ENCODE data around the gene PGP. TPM values are rescaled to one million over a fixed set of nuclear protein-coding genes. Genes with fewer than 3 reads are reported as not detected.

The PGP gene
- total and polyA plus RNA-seq, 8 donors, result 9.3 to 90.4 (median 11.3) TPM

- 89 to 94% (median 91%) methylated on average over 17 to 30 of the region's 30 CpGs for WGBS, 5 donors
- TF ChIP-seq POLR2AphosphoS5 (IDR thresholded peaks at IDR 0.05), result no peak
- TF ChIP-seq EP300 (IDR thresholded peaks at IDR 0.05), result no peak
- TF ChIP-seq CTCF (IDR thresholded peaks at IDR 0.05), result no peak
- no peak for TF ChIP-seq POLR2A (IDR thresholded peaks at IDR 0.05)
- Histone ChIP-seq H3K4me3 (no peak overlapping the region), H3K9me3 (no peaks in the 10 kb centered on the region), H3K27ac (no peak overlapping the region), H3K4me1 (peaks cover 0 to 1% (median under 1%) of the 10 kb centered on the region in 4 donors), H3K27me3 (peaks cover 0 to 5% (median 0%) of the 10 kb centered on the region in 3 donors), H3K36me3 (no peaks in the 10 kb centered on the region)
- intact Hi-C loops (cut with DNase I; ENCODE audit: low total_unique reads), result no loop called here
- DNase-seq, result no peak
These were observed 31.0 kb downstream of the PGP start for GRCh38 chr16:2183671-2184070.

GRCh38 chr16:2181952-2182351 lies 32.7 kb downstream of the PGP start:
- WGBS, 5 donors, result 83 to 90% (median 89%) methylated on average over 9 to 20 of the region's 20 CpGs

GRCh38 chr16:2180962-2181923 lies 33.4 kb downstream of the PGP start:
- TF ChIP-seq POLR2A (IDR thresholded peaks at IDR 0.05), result no peak
- no peak for TF ChIP-seq POLR2AphosphoS5 (IDR thresholded peaks at IDR 0.05)
- TF ChIP-seq EP300 (IDR thresholded peaks at IDR 0.05), result no peak
- TF ChIP-seq CTCF (IDR thresholded peaks at IDR 0.05), result no peak
- whole genome bisulfite sequencing, 5 donors, result 68 to 89% (median 75%) methylated on average over 21 to 46 of the region's 46 CpGs
- H3K4me3 ChIP-seq, result no peak overlapping the region
- H3K4me1 ChIP-seq, result peaks cover 0 to 5% (median 3%) of the 10 kb centered on the region in 4 donors
- peaks cover 19 to 21% (median 20%) of the 10 kb centered on the region in 4 donors for H3K36me3 ChIP-seq
- intact Hi-C loops (cut with DNase I; ENCODE audit: low total_unique reads), result no loop called here
- no peaks in the 10 kb centered on the region for H3K9me3 ChIP-seq
- no peak for DNase-seq
- peaks cover 0 to 13% (median 0%) of the 10 kb centered on the region in 3 donors for H3K27me3 ChIP-seq
- H3K27ac ChIP-seq, result no peak overlapping the region

More at GRCh38 chr16:2181952-2182351, 32.7 kb downstream of the PGP start:
- peaks cover 0 to 5% (median 3%) of the 10 kb centered on the region in 4 donors for H3K4me1 ChIP-seq
- intact Hi-C loops (cut with DNase I; ENCODE audit: low total_unique reads), result no loop called here
- peaks cover 0 to 13% (median 0%) of the 10 kb centered on the region in 3 donors for H3K27me3 ChIP-seq
- no peak overlapping the region for H3K27ac ChIP-seq
- no peak overlapping the region for H3K4me3 ChIP-seq
- no peak for DNase-seq
- no peaks in the 10 kb centered on the region for H3K9me3 ChIP-seq
- TF ChIP-seq EP300 (IDR thresholded peaks at IDR 0.05) (no peak), POLR2A (IDR thresholded peaks at IDR 0.05) (no peak), POLR2AphosphoS5 (IDR thresholded peaks at IDR 0.05) (no peak), CTCF (IDR thresholded peaks at IDR 0.05) (no peak)
- peaks cover 12 to 14% (median 13%) of the 10 kb centered on the region in 4 donors for H3K36me3 ChIP-seq

- 94 to 95% (median 95%) methylated on average over 24 to 43 of the region's 43 CpGs for WGBS, 5 donors
- Histone ChIP-seq H3K27me3 (peaks cover 0 to 13% (median 0%) of the 10 kb centered on the region in 3 donors), H3K9me3 (no peaks in the 10 kb centered on the region), H3K36me3 (peaks cover 26 to 29% (median 28%) of the 10 kb centered on the region in 4 donors), H3K4me1 (peaks cover 0 to 5% (median 3%) of the 10 kb centered on the region in 4 donors), H3K27ac (no peak overlapping the region), H3K4me3 (no peak overlapping the region)
- TF ChIP-seq POLR2A (IDR thresholded peaks at IDR 0.05), result no peak
- TF ChIP-seq POLR2AphosphoS5 (IDR thresholded peaks at IDR 0.05), result no peak
- intact Hi-C loops (cut with DNase I; ENCODE audit: low total_unique reads), result no loop called here
- no peak for DNase-seq
These were observed 34.2 kb downstream of the PGP start for GRCh38 chr16:2180461-2180860.
